GM08714 (cell line): Measurements from ENCODE around the gene REEP1.
"Not testable (repeated sequence)": the region's sequence is repeated elsewhere in the genome, so short reads cannot be mapped to it uniquely, and the experiment has no call there.

ENCODE experiments used
- H3K4me3 ChIP-seq: fragments of 200-500 bp; sonication (Bioruptor generic); 2 replicates; pipeline ENCODE4 v1.5.1; 2014; ENCODE audit warnings: mild to moderate bottlenecking, low read length, inconsistent platforms
- ZNF274 ChIP-seq: IDR thresholded peaks from 2 replicates; pipeline ENCODE4 v1.6.1; 2012; ENCODE audit warnings: mild to moderate bottlenecking, low read depth, low read length

REEP1 gene

DNA sequence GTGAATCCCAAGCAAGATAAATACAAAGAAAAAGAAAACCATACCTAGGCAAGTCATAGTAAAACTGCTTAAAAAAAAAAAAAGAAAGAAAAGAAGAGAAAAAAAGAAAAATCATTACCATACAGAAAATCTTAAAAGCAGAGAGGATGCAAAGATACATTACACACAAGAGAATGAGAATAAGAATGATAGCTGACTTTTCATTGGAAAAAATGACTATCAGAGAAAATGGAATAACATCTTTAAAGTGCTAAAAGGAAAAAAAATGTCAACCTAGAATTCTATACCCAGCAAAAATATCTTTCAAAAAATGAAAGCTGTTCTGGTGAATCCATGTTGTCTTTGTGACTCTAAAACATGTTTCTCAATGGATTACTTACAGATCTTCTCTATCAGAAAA, 66.2 kb downstream of the REEP1 start:
- no peak overlapping the region for H3K4me3 ChIP-seq
- TF ChIP-seq ZNF274: no peak

- no peak overlapping the region for H3K4me3 ChIP-seq
- no peak for TF ChIP-seq ZNF274
Observed at GRCh38 chr2:86263956-86264355, 73.5 kb downstream of the REEP1 start.

DNA sequence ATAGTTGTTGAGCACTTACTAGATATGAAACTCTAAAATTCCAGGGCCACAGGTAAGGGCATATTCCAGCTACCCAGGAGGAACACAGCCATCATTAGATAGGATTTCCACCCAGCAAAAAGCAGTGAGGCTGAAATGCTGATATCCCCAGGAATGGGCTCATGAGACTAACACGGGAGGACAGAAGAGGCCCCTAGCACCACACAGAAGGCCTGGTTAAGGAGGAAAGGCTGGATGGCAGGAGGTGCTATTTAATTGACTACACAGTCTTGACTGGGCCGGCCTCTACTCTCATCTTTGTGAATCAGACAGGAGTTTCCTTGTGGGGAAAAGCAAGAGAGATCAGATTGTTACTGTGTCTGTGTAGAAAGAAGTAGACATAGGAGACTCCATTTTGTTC, 76.4 kb downstream of the REEP1 start:
- H3K4me3 ChIP-seq: no peak overlapping the region
- no peak for TF ChIP-seq ZNF274

DNA sequence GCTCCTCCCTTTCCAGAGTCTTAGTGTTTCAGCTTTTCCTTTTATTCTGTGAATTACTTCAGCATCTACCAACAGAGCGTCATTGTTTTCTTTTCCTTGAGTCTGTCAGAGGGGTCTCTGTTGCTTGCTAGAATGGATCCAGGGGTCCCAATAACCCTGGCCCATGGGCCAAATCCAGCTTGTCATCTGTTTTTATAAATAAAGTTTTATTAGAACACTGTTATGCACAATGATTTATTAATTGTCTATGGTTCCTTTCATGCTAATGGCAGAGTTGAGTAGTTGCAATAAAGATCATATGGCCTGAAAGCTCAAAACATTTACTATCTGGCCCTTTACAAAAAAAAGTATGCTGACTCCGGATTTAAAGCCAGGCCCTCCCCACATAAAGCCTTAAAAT, 79.3 kb downstream of the REEP1 start:
- no peak overlapping the region for H3K4me3 ChIP-seq
- TF ChIP-seq ZNF274: no peak

DNA sequence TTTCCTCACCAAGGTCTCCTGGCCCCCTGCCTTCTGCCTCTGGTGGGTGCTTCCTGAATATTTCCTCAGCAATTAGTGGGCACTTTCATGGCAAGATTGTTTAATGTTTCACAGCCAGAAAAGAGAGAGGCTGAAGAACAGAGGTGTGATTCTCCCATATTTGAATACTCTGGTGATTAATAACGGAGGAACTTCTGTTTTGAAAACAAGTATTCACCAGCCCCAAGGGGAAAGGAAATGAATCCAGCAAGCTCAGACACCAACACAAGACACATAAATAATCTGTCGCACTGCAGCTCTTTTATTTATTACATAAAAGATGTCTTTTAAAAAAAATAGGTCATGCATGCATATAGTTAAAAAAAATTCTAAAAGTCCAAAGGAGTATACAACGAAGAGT, 80.4 kb downstream of the REEP1 start:
- no peak overlapping the region for H3K4me3 ChIP-seq
- TF ChIP-seq ZNF274: no peak

- TF ChIP-seq ZNF274: no peak
- H3K4me3 ChIP-seq: no peak overlapping the region
Observed at GRCh38 chr2:86256300-86256699, 81.1 kb downstream of the REEP1 start.

- TF ChIP-seq ZNF274: no peak
- H3K4me3 ChIP-seq: no peak overlapping the region
Observed at GRCh38 chr2:86254576-86255538, 82.6 kb downstream of the REEP1 start.

GRCh38 chr2:86253424-86253823, 84.0 kb downstream of the REEP1 start:
- no peak for TF ChIP-seq ZNF274
- no peak overlapping the region for H3K4me3 ChIP-seq

GRCh38 chr2:86251840-86252266, 85.6 kb downstream of the REEP1 start:
- H3K4me3 ChIP-seq: no peak overlapping the region
- TF ChIP-seq ZNF274: no peak

- H3K4me3 ChIP-seq: no peak overlapping the region
- TF ChIP-seq ZNF274: no peak
Observed at GRCh38 chr2:86249579-86250391, 87.6 kb downstream of the REEP1 start.

DNA sequence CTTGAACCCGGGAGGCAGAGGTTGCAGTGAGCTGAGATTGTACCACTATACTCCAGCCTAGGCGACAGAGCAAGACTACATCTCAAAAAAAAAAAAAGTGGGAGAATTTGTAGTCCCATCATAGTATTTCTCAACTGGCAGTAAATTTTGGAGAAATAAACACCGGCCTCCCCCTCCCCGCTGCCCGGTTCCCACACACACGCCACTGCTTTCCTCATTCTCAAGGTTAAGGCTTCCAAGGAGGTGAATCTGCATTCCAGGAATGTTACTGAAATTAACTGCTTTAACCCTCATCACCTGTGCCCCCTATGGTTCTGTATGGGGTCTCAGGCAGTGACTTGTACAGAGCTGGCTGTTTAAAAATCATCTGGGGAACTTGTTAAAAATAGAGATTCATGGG, 88.2 kb downstream of the REEP1 start:
- no peak overlapping the region for H3K4me3 ChIP-seq
- TF ChIP-seq ZNF274: no peak

- H3K4me3 ChIP-seq: not testable (repeated sequence)
Observed at GRCh38 chr2:86245222-86245621, 92.2 kb downstream of the REEP1 start.

DNA sequence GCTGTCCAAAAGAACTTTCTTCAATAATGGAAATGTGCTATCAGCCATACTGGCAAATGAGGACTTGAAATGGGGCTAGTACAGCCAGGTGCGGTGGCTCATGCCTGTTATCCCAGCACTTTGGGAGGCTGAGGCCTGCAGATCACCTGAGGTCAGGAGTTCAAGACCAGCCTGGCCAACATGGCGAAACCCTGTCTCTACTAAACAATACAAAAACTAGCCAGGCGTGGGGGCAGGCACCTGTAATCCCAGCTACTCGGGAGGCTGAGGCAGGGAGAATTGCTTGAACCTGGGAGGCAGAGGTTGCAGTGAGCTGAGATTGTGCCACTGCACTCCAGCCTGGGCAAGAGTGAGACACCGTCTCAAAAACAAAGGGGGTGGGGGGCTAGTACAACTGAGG, 92.6 kb downstream of the REEP1 start:
- not testable (repeated sequence) for H3K4me3 ChIP-seq

GRCh38 chr2:86243950-86244733, 93.3 kb downstream of the REEP1 start:
- H3K4me3 ChIP-seq: no peak overlapping the region
- no peak for TF ChIP-seq ZNF274
